NOMO-1 (cell line): Measurements from ENCODE around the gene RNF175.

Source experiments
- DNase-seq, 2 experiments: peaks; one replicate each; lab custom pipeline; 2025; ENCODE audit not compliant: unreplicated experiment in 2 of 2; lab: John Stamatoyannopoulos, UW

RNF175 gene

GRCh38 chr4:153750197-153750817 lies 9.5 kb downstream of the RNF175 start:
- peak; percentile 58 to 86 for DNase-seq

- no peak for DNase-seq
Observed at GRCh38 chr4:153748378-153748777, 11.4 kb downstream of the RNF175 start.

- peak; percentile 84 to 90 for DNase-seq
Observed at GRCh38 chr4:153747406-153747955, 12.3 kb downstream of the RNF175 start.

- no peak for DNase-seq
Observed at GRCh38 chr4:153745651-153746050, 14.2 kb downstream of the RNF175 start.

GRCh38 chr4:153741541-153741940 lies 18.3 kb downstream of the RNF175 start:
- no peak for DNase-seq

- DNase-seq: no peak
Observed at GRCh38 chr4:153735906-153736461, 23.8 kb downstream of the RNF175 start.

- DNase-seq: no peak
Observed at GRCh38 chr4:153733751-153734448, 25.9 kb downstream of the RNF175 start.

- no peak for DNase-seq
Observed at GRCh38 chr4:153731239-153731638, 28.6 kb downstream of the RNF175 start.

- DNase-seq: no peak
Observed at GRCh38 chr4:153729895-153730294, 29.9 kb downstream of the RNF175 start.

GRCh38 chr4:153728660-153729059 lies 31.2 kb downstream of the RNF175 start:
- peak; percentile 42 to 77 for DNase-seq

GRCh38 chr4:153728151-153728550 lies 31.7 kb downstream of the RNF175 start:
- peak in 1 of 2 experiments; percentile 41 for DNase-seq

- no peak for DNase-seq
Observed at GRCh38 chr4:153725831-153726154, 34.0 kb downstream of the RNF175 start.

GRCh38 chr4:153725136-153725830 lies 34.5 kb downstream of the RNF175 start:
- no peak for DNase-seq

- DNase-seq: no peak
Observed at GRCh38 chr4:153724606-153725005, 35.2 kb downstream of the RNF175 start.

- no peak for DNase-seq
Observed at GRCh38 chr4:153722036-153722435, 37.8 kb downstream of the RNF175 start.

GRCh38 chr4:153713866-153714646 lies 45.8 kb downstream of the RNF175 start:
- DNase-seq: no peak

- no peak for DNase-seq
Observed at GRCh38 chr4:153710681-153711080, 49.1 kb downstream of the RNF175 start.

- peak in 1 of 2 experiments; percentile 82 for DNase-seq
Observed at GRCh38 chr4:153706519-153706918, 53.3 kb downstream of the RNF175 start.

- peak; percentile 80 to 91 for DNase-seq
Observed at GRCh38 chr4:153705743-153706468, 53.9 kb downstream of the RNF175 start.

GRCh38 chr4:153704522-153704921 lies 55.3 kb downstream of the RNF175 start:
- no peak for DNase-seq
